Islet precursor cell (in vitro differentiated cells): Measurements from ENCODE around the gene SCTR.

Experiments
- DNase-seq: peaks from one replicate; pipeline ENCODE4 v3.0.0-alpha.2; 2018

SCTR gene

DNA sequence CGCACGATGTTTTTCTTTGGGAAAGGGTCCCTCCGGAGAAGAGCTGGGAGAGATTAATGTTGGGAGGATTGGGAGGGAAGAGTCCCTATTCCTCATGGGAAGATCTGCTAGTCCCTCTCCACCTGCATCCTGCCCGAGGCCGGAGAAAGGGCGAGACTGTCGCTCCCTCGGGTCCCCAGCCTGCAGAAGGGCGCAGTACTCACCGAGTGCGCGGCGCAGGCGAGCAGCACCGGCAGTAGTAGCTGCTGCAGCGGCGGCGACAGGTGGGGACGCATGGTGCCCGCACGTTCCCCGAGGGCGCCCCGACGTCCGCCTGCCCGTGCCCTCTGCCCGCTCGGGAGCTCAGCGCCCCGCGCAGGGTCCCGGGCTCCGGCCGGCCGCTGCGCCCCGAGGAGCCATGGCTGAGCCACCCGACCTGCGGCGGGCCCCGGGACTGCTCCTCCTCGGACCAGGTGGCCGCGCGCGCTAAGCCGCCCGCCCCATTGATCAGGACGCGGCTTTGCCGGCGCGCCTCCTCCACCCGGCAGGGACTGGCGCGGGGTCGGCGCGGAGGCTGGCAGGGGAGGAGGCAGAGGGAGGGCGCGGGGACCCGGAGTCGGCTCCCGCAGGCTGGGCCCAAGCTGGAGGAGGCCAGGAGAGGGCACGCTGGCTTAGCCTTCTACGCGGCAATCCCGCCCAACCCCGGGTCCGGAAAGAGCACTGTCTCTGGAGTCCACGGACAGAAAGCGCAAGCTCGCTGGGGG lies at the start of gene SCTR:
Gene SCTR (minus strand): TSS at position 532 of the 743 bp plus-strand sequence. CDS start 257 bp downstream, at position 275.
- peak; percentile 69 for DNase-seq

DNA sequence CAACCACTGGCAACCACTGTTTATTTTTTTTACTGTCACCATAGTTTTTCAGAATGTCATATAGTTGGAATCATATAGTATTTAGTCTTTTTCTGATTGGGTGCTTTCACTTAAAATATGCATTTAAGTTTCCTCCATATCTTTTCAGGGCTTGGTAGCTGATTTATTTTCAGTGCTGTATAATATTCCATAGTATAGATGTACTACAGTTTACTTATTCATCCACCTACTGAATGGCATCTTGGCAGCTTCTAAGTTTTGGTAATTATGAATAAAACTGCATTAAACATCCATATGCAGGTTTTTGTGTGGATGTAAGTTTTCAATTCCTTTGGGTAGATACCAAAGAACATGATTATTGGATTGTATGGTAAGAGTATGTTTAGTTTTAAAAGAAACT lies 43.0 kb upstream of the SCTR start:
- no peak for DNase-seq

DNA sequence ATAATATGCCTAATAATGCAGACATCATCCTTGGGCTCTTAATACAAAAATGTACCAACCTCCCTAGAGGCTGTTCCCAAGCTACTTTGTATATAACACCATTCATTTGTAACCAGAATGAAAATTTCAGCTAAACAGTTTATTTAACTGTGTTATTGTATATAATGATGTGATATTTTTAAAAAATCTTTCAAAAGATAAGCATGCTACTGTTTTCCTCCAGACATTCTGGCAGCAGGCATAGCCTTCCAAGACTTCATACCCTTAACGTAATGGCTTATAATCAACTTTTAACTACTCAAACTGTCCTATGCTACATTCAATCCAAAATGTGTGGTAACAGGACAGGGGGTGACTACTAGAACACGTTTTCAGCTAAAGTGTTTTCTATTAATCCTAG lies 41.2 kb upstream of the SCTR start:
- no peak for DNase-seq

DNA sequence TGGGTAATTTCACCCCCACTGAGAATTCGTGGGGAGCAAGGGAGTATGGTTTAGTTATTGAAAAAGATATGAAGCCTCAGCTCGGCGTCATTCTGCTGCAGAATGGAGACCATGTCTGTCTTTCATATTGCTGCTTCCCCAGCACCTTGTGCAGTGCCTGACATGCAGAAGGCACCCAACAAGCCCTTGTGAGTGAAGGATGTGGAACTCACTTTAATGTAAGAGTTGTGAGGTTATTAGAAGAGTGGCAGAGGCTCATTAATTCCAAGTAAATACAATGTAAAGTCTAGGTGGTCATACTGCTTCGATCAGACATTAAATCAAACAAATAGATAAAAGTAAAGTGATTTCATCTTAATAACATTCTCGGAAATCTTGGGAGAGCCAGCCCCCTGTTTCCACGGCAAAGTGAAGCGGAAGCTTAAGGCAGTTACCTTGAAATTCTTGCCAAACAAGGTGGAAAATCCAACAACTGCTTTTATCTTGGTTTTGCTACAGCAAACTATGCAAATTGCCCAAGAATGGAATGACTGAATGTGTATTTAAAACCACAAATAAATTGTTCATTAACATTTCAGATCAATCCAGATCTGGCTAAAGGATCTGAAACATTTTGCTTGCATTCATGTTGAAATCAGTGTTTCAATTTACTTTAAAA lies 29.5 kb upstream of the SCTR start:
- peak; percentile 12 for DNase-seq

DNA sequence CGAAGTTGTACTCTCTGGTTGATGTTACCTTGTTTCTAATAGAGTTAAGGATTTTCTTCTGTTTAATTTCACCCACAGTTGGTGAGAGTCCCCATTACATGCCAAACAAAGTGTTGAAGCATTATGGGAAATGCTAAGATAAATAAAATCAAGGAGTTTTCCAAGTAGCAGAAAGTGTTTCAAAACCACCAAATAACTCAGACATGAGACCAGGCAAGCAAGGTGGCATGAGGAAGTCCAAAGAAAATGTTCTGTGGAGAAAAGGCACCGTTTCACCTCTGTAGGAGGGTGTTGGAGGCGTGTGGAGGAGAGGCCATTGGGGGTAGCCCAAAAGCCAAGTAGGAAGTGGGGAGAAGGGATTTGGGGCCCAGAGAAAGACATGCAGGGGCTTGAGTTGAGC lies 28.6 kb upstream of the SCTR start:
- no peak for DNase-seq

DNA sequence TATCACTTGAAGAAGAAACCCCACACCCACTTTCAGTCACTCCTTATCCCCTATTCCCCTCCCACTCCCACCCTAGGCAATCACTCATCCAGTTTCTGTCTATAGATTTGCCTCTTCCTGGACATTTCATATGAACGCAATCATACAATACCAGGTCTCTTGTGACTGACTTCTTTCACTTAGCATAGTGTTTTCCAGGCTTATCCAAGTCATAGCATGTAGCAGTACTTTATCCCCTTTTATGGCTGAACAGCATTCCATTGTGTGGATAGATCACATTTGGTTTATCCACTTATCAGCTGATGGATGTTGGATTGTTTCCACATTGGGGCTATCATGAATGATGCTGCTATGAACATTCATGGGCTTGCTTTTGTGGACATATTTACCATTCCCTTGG lies 26.6 kb upstream of the SCTR start:
- DNase-seq = peak; percentile 8

DNA sequence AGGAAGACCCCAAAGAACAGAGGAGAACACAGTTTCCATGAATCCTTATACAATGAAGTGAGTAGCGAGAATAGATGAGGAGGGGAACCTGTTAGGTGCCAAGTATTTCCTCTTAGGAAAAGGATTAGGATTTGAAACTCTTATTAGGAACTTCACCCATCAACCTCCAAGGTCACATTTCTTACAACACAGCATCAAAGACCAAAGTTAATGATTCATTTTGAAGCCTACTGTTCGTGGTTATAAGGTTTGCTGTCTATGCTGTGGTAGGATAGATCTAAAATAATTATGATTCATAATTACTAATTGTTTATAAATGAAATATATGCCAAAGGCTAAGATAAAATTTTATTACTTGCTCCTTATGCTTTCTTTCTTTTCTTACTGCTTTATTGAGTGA lies 26.1 kb upstream of the SCTR start:
- DNase-seq = no peak

DNA sequence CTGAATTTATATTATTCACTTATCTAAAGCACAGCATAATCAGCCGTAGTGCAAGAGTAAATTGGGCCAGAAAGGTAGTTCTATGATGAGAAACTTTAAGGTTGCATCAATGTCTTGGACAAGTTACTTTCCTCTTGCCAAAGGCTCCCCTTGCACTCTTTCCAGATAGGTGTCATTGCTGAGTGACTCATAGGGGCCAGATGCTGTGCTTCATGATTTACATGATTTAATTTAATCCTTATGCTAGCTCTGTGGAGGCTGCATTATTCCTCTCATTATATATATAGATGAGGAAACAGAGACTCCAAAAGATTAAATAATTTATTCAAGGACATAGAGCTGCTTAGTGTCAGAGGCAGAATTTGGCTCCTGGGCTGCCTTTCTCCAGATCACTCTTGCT lies 25.0 kb upstream of the SCTR start:
- no peak for DNase-seq

DNA sequence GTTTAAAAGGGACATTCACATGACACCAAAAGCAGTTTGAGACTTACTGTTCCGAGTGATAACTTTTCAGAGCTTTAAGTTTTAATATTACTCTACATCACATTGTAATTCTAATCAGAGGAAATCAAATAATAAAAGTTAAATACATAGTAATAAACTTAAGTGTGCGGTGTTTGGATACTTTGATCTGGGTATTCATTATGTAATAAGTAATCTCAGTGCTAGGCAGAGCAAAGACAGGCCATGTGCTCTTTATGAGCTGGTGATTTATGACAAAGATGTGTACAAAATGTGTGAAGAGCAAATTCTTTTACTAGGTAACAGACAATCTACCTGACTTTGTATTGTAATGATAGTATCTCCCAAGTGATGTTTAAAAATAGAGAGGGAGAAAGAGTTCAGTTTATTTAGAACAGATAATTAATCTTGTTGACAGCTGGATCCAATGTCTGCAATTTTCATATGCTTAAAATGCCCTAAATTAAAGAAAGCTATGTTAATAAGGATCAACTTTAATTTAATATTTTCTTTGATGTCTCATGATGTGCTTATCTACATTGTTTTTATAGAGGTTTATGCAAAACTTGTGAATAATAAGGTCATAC lies 24.3 kb upstream of the SCTR start:
- DNase-seq = no peak

DNA sequence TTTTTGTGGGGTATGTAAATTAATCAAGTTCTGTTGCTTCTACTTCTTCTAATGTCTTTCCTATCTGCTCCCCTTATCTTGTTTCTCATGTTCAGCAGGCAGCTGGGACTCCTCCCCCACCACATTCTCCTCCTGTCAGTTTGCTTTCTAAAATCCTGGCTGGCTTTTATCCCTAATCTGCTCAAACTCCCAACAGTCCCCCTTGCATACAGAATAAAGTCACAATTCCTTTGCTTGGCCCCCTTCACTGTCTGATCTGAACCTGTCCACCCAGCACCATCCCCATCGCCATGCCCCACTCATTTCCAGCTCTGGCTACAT lies 22.1 kb upstream of the SCTR start:
- DNase-seq = peak; percentile 35

DNA sequence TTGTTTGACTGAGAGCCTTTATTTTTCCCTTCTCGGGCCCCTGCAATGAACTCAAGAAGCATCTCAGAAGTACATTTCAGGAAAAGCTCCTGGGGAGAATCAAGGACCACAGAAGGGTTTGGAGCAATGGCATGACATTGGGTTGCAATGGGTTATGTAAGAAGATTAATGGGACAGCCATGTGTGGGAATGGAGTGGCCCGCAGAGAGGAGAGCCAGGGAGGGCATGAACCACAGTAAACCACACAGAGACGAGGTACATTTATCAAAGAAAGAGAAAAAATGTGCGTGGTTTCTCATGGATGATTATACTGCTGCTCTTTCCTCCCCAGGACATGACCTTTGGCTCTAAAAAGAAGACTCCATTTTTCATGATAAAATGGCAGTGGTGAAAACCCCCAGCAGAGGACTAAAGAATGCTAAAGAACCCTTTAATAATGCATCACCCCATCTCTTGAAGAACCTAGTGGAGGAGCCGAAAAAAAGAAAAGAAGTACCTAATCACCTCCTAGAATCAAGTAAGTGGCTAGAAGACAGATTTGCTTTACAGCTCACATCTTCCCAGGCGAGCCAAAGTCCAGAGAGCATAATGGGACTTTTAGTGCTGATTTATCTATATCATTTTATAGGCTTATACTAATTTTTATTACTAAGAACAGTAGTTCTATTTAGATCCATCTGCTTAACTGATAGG lies 21.6 kb upstream of the SCTR start:
- peak; percentile 30 for DNase-seq

DNA sequence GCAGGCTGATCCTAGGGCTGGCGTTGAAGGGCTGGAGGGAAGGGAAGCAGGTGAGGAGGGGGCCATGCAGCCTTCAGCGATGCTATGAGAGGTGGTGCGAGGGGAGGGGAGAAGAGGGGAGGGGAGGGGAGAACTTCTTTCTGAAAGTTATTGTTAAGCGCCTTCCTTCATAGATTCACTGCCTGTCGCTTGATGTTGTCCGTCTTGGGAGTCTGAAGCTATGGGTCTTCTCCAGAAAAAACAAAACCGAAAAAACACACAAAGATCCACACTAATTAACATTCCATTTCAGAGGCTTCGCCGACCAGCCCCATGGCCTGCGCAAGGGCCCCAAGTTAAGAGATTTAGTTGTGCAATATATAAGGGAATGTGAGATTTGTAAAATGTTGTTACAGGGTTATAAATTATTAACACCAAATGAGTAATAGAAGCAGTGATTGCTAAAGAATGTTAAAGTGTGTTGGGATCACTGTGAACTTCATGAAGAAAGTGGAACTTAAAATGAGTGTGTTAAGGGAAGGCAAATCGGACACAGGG lies 20.7 kb upstream of the SCTR start:
- DNase-seq = no peak

DNA sequence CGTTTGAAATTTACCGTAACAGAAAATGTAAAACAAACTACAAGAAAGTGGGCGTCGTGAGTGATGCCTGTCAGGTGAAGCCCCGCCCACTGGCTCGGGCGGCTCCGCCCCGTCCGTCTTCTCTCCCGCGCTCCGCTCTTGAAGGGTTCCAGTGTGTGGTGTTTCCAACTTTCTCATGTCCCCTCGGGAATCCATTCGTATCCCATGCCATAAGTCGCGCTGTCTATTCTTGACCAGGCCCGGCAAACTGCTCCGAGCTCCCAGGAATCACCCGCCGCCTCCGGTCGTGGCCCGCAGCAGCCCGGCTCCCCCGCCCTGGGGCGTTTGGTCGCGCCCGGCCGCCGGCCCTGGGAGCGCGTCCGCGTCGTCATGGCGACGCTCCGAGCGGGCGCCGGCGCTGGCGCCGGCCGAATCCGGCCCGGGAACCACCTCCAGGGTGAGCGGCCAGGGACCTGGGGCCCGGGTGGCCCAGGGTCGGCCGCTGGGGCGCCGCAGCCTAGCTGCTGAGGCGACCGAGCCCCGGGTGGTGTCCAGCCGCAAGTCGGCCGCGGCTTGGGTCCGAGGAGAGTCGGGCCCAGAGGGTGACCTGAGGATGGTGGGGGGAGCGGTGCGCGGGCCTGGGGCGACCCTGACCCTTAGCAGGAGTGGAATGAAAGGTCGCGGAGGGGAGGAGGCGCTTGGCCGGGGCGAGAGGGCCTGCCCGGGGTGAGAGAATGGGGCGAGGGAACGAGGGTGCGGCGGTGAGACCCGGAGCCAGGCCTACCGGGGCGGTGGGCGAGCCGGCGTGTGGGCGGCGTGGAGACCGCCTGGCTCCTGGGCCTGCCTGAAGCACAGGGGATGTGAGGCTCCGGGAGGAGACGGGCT lies 20.0 kb upstream of the SCTR start, which contains the start of gene CFAP221:
Gene CFAP221 (plus strand): TSS at position 375 of the 864 bp plus-strand sequence. CDS start 1,683 bp downstream, outside the sequence.
- DNase-seq = peak; percentile 88

DNA sequence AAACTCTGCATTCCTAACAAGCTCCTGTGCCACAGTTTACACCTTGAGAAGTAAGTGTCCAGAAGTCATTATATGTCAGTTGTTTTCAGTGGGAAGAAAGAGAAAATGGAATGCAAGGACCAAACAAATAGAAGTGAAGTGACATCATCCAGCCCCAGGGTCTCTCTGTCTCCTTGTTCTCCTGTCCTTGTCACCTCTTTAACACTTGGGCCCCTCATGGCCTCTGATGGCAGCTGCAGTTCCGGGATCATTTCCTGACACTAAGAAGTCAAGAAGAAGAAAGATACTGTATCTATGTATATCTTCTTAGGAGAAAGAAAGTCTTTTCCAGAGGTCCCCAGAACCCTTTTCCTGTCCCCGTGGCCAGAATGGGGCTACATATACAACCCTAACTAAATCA lies 17.2 kb upstream of the SCTR start:
- peak; percentile 54 for DNase-seq

DNA sequence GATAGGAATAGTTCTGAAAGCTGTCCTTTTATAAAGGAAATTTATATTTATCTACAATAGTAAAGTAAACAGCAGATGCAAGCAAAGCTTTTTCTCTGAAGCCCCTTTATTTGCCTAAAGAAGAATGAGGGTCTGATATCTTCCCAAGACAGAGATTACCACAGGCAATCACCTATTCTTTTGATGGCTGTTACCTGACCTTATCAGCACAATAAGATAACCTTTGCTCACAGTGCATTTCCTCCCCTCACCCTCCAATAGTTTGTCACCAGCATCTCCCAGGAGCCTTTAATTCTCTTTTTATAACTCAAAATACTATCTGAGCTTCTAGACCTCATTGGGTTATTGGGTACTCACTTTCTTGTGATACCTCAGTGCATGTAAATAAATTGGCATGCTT lies 13.5 kb upstream of the SCTR start:
- DNase-seq = no peak

DNA sequence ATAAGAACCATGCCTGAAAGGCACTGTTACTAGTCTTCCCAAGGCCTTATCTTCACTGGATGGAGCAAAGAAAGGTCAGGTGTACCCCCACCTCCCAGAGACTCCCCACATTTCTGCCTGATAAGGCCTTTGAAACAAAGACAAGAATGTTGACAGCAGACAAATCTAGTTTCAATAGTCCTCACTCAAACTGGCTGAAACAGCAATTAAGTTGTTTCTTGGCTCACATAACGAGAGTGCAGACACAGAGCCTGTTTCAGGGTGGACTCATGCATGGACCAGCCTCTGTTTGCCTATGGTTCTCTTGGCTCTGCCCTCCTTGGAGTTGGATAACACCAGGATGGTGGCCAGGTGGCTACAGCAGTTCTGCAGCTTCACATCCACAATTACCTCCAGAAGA lies 12.4 kb upstream of the SCTR start:
- no peak for DNase-seq

DNA sequence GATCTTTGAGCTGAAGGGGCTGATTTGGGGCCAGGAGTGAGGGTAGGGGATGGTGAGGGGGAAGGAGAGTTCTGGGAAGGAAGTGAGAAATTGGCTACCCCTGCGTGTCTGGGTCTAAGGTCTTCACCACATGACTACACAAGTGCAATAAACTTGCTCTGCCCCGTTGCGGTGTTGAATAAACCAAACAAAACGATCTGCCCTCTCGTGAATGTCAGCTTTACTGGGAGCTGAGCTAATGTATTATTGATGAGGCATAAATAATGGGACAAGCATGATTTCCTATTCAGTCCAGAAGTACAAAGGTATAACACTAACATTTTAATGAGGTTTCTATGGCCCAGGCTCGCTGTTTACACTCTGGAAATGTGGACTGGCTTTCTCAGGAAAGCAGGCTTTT lies 11.9 kb upstream of the SCTR start:
- no peak for DNase-seq

DNA sequence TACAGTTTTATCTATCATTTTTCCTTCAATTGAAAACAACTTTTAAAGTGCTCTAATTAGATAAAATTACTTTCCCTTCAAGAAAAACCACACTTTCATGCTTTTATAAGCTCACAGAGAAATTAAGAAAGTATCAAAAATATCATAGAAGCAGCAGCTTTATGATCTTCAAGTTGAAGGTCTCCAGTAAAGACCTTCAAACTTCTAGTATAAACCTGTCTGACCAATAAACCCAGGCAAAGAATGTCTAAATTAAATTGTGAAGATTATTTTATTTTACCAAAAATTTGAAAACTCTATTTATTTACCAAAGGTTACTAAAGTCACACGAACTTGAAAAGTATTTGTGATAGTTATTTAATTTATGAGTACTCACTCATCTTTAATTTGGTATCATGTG lies 9.3 kb upstream of the SCTR start:
- no peak for DNase-seq

DNA sequence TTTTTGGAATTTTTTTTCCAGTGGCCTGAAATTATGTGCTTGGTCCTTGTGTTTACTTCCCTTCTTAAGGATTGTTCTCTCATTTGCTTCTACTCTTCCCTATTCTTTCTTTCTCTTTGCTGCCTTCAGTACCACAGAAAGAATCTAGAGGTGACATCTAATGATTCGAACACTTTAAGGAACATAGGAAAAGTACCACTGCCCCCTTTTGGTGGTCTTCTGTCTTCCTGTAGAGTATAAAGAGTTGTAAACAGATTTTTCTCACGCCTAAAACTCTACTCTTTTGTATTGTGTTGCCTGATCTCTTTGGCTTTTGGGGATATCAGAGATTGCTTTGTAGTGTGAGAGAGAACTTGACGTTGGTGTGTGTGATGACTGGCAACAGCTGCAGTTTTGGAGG lies 7.0 kb upstream of the SCTR start:
- no peak for DNase-seq

DNA sequence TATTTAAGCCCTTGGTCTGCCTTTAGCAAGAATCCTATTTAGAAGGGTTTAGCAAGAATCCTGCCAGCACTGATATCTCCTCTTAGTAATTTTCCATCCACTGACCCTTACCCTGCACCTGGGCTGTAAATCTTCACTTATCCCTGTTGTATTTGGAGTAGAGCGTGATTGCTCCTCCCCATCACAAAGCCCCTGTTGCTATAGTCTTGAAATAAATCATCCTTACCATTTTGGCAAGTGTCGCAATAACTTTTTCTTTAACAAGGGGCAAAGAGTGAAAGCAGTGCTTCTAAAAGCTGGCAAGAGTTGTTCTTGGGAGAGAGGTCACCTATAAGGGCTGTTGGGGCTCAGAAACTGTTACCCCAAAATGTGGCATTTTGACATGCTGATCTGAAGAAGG lies 3.7 kb upstream of the SCTR start:
- DNase-seq = no peak

DNA sequence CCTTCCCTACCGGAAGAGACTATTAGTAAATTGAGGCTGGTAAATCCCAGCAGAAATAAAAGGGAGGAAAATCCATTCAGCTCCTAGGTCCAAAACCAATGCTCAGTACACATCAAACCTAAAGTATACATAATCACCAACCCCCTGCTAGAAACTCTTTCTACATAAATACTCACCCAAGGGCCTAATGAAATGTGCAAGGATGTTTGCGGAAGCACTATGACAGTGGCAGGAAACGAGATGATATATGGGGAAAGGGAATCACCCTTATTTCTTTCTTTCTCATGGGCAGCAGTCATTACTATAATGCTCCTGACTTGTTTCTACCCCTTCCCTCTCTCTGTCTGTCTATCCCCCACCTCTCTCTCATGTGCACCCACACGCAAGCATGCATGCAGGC lies 1.3 kb upstream of the SCTR start:
- no peak for DNase-seq

DNA sequence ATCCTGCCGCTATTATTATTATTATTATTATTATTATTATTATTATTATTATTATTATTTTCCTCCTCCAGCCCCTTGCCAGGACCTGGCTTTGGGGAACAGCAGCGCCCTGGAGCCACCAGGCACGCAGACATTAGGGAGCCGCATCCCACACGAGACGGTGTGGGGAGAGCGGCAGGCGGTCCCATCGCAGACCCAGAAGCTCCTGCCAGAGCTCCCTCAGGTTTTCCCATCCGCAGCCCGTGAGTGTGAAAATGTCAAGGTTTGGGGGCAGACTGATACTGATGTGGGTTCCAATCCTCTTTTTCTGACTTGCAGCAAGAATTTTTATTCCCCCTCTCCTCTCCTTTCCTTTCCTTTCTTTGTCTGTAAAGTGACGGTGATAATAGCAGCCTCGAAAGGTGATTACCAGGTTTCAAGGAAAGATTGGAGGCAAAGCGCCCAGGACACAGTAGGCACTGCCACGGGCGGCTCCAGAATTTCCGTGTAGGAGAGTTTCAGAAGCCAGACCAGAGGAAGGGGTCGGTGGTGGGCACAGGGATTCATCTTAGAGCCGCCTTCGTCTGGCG lies 816 bp downstream of the SCTR start:
- no peak for DNase-seq
